ENCODE measurements around the gene C5orf58.

C5orf58 gene

GRCh38 chr5:170190436-170191134, 42.2 kb upstream of the C5orf58 start:
- TF ChIP-seq, protein P1, sequence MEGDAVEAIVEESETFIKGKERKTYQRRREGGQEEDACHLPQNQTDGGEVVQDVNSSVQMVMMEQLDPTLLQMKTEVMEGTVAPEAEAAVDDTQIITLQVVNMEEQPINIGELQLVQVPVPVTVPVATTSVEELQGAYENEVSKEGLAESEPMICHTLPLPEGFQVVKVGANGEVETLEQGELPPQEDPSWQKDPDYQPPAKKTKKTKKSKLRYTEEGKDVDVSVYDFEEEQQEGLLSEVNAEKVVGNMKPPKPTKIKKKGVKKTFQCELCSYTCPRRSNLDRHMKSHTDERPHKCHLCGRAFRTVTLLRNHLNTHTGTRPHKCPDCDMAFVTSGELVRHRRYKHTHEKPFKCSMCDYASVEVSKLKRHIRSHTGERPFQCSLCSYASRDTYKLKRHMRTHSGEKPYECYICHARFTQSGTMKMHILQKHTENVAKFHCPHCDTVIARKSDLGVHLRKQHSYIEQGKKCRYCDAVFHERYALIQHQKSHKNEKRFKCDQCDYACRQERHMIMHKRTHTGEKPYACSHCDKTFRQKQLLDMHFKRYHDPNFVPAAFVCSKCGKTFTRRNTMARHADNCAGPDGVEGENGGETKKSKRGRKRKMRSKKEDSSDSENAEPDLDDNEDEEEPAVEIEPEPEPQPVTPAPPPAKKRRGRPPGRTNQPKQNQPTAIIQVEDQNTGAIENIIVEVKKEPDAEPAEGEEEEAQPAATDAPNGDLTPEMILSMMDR (IDR thresholded peaks at IDR 0.05), result no peak
- no peaks in the 10 kb centered on the region for H3K9me3 ChIP-seq
- H3K4me3 ChIP-seq, result no peak overlapping the region
- intact Hi-C loops (cut with DNase I; ENCODE audit: low total_unique reads), result no loop called here
- no peak for DNase-seq
- H3K27ac ChIP-seq, result no peak overlapping the region
- no peaks in the 10 kb centered on the region for H3K27me3 ChIP-seq
- no peaks in the 10 kb centered on the region for H3K4me1 ChIP-seq
- no peaks in the 10 kb centered on the region for H3K36me3 ChIP-seq

DNA sequence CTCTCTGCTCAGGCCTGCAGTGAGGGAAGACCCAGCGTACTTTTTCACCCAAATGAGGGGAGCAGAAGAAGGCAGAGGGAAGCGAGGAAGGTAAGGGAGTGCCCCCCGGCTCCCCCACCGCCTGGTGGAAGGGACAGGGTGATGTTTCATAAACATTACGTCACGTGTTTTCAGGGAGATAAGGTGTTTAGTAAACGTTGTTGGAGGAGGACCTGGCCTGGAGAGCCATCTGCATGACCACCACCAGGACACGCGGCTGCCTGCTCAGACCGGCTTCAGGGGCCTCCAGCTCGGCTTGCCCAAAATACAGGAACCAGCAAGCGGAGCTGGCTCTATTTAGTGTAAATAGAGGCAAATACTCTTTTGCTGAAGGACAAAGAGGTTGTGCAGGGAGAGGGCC, 40.0 kb upstream of the C5orf58 start:
- no peaks in the 10 kb centered on the region for H3K4me1 ChIP-seq

GRCh38 chr5:170195961-170196360, 36.8 kb upstream of the C5orf58 start:
- intact Hi-C loops (cut with DNase I; ENCODE audit: low total_unique reads), result no loop called here
- DNase-seq, result no peak
- H3K36me3 ChIP-seq, result no peaks in the 10 kb centered on the region

More for the DNA sequence above, 40.0 kb upstream of the C5orf58 start:
- Histone ChIP-seq H3K36me3 (no peaks in the 10 kb centered on the region), H3K27me3 (no peaks in the 10 kb centered on the region), H3K9me3 (no peaks in the 10 kb centered on the region), H3K4me3 (no peak overlapping the region), H3K27ac (no peak overlapping the region)
- intact Hi-C loops (cut with DNase I; ENCODE audit: low total_unique reads), result no loop called here
- no peak for DNase-seq
- TF ChIP-seq, protein P1 (IDR thresholded peaks at IDR 0.05), result no peak

GRCh38 chr5:170200876-170201275, 31.9 kb upstream of the C5orf58 start:
- no peaks in the 10 kb centered on the region for H3K36me3 ChIP-seq
- intact Hi-C loops (cut with DNase I; ENCODE audit: low total_unique reads), result no loop called here
- H3K9me3 ChIP-seq, result no peaks in the 10 kb centered on the region
- no peaks in the 10 kb centered on the region for H3K4me1 ChIP-seq
- TF ChIP-seq, protein P1 (IDR thresholded peaks at IDR 0.05), result no peak
- H3K27ac ChIP-seq, result no peak overlapping the region
- no peaks in the 10 kb centered on the region for H3K27me3 ChIP-seq
- no peak for DNase-seq
- no peak overlapping the region for H3K4me3 ChIP-seq

More at GRCh38 chr5:170195961-170196360, 36.8 kb upstream of the C5orf58 start:
- Histone ChIP-seq H3K27me3 (no peaks in the 10 kb centered on the region), H3K4me1 (no peaks in the 10 kb centered on the region), H3K9me3 (no peaks in the 10 kb centered on the region), H3K27ac (no peak overlapping the region), H3K4me3 (no peak overlapping the region)
- TF ChIP-seq, protein P1 (IDR thresholded peaks at IDR 0.05), result no peak

DNA sequence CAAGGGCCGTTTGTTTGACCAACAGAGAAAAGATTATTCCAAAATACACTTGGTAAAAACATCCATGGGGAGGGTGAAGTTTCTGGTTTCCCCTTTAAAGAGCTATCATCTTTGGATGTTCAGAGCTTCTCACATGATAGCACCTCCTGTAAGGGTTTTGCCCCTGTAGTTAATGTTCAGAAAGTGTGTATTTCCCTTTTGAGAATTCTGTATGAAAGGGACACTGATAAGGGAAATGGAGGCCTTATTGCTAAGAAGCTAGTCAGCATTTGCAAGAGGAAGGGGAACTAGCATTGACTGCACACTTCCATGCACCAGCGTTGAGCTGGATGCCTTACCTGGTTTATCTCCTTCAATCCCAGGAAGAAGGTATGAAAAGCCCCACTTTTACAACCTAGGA, 31.5 kb upstream of the C5orf58 start:
- Histone ChIP-seq H3K27me3 (no peaks in the 10 kb centered on the region), H3K4me3 (no peak overlapping the region), H3K9me3 (no peaks in the 10 kb centered on the region), H3K4me1 (no peaks in the 10 kb centered on the region), H3K36me3 (no peaks in the 10 kb centered on the region), H3K27ac (no peak overlapping the region)
- TF ChIP-seq, protein P1 (IDR thresholded peaks at IDR 0.05), result no peak
- no peak for DNase-seq
- intact Hi-C loops (cut with DNase I; ENCODE audit: low total_unique reads), result no loop called here

Measured in tibial artery (tissue), 4 donors.